GM21529 (cell line): ENCODE results near the gene EIF2S3B.
"Not testable (repeated sequence)": the region's sequence is repeated elsewhere in the genome, so short reads cannot be mapped to it uniquely, and the experiment has no call there.

Source experiments
- ATAC-seq: cut with Tn5 transposase; IDR thresholded peaks from one replicate; pipeline ENCODE4 v1.9.1; 2021; ENCODE audit not compliant: unreplicated experiment

The EIF2S3B gene

GRCh38 chr12:10505620-10506019, at the start of gene EIF2S3B:
Gene EIF2S3B, plus strand, starts transcription at chr12:10505890. Its CDS starts 13 bp downstream, at chr12:10505903.
- no peak for ATAC-seq

GRCh38 chr12:10456856-10457255, 48.8 kb upstream of the EIF2S3B start:
- ATAC-seq: no peak

GRCh38 chr12:10457760-10458159, 47.9 kb upstream of the EIF2S3B start:
- no peak for ATAC-seq

GRCh38 chr12:10466311-10466710, 39.4 kb upstream of the EIF2S3B start:
- no peak for ATAC-seq

- ATAC-seq: no peak
Measured at GRCh38 chr12:10469701-10470100, 36.0 kb upstream of the EIF2S3B start.

- not testable (repeated sequence) for ATAC-seq
Measured at GRCh38 chr12:10472808-10473207, 32.9 kb upstream of the EIF2S3B start.

GRCh38 chr12:10481901-10482300, 23.8 kb upstream of the EIF2S3B start:
- ATAC-seq: not testable (repeated sequence)

- ATAC-seq: not testable (repeated sequence)
Measured at GRCh38 chr12:10487328-10487727, 18.4 kb upstream of the EIF2S3B start.

- ATAC-seq: no peak
Measured at GRCh38 chr12:10491766-10492165, 13.9 kb upstream of the EIF2S3B start.

- ATAC-seq: no peak
Measured at GRCh38 chr12:10497602-10498001, 8.1 kb upstream of the EIF2S3B start.

- ATAC-seq: no peak
Measured at GRCh38 chr12:10498042-10498441, 7.6 kb upstream of the EIF2S3B start.

- no peak for ATAC-seq
Measured at GRCh38 chr12:10501030-10501429, 4.7 kb upstream of the EIF2S3B start.

- ATAC-seq: no peak
Measured at GRCh38 chr12:10503460-10503859, 2.2 kb upstream of the EIF2S3B start.

GRCh38 chr12:10511756-10512355, 6.2 kb downstream of the EIF2S3B start:
- no peak for ATAC-seq

GRCh38 chr12:10512798-10513197, 7.1 kb downstream of the EIF2S3B start:
- ATAC-seq: no peak

GRCh38 chr12:10521555-10521954, 15.9 kb downstream of the EIF2S3B start:
- ATAC-seq: no peak

GRCh38 chr12:10528174-10528953, 22.7 kb downstream of the EIF2S3B start:
- no peak for ATAC-seq

GRCh38 chr12:10529603-10530002, 23.9 kb downstream of the EIF2S3B start:
- ATAC-seq: no peak

- no peak for ATAC-seq
Measured at GRCh38 chr12:10537721-10538120, 32.0 kb downstream of the EIF2S3B start.

GRCh38 chr12:10540776-10541205, 35.1 kb downstream of the EIF2S3B start:
- peak; percentile 95 for ATAC-seq

GRCh38 chr12:10543499-10543898, 37.8 kb downstream of the EIF2S3B start:
- ATAC-seq: no peak

GRCh38 chr12:10551375-10551774, 45.7 kb downstream of the EIF2S3B start:
- no peak for ATAC-seq
